ENCODE measurements around the gene NOBOX.

DNA sequence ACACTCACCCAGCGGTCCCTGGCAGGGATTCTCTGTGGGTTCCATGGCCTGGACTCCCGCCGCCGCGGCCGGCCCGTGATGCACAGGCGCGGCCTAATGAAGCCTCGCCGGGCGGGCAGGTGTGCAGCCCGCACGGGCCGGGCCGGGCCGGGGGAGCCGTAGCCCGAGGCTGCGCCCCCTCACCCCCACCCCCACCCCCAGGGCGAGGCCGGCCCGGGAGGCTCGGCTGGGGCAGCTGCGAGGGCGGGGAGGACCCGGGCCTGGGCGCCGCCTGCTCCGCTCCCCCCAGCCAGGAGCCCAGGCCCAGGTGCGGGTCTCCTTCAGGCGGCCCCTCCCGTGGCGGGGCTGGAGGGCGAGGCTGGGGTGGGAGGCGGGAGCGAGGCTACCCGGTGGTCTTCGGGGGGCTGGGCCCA lies at the start of gene NOBOX:
- TF ChIP-seq EZH2phosphoT487 (IDR thresholded peaks at IDR 0.05; ENCODE audit: borderline replicate concordance, low read length) (no peak), EZH2 (IDR thresholded peaks at IDR 0.05; ENCODE audit: low read length, unreplicated experiment) (no peak)
- TF ChIP-seq, protein P1, sequence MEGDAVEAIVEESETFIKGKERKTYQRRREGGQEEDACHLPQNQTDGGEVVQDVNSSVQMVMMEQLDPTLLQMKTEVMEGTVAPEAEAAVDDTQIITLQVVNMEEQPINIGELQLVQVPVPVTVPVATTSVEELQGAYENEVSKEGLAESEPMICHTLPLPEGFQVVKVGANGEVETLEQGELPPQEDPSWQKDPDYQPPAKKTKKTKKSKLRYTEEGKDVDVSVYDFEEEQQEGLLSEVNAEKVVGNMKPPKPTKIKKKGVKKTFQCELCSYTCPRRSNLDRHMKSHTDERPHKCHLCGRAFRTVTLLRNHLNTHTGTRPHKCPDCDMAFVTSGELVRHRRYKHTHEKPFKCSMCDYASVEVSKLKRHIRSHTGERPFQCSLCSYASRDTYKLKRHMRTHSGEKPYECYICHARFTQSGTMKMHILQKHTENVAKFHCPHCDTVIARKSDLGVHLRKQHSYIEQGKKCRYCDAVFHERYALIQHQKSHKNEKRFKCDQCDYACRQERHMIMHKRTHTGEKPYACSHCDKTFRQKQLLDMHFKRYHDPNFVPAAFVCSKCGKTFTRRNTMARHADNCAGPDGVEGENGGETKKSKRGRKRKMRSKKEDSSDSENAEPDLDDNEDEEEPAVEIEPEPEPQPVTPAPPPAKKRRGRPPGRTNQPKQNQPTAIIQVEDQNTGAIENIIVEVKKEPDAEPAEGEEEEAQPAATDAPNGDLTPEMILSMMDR (conservative IDR thresholded peaks at IDR 0.05; ENCODE audit: low read depth, low read length), result no peak

Data from PC-3 (cell line).